GM19455 (cell line): ENCODE measurements around the gene MARCO.
"Not testable (repeated sequence)": the region's sequence is repeated elsewhere in the genome, so short reads cannot be mapped to it uniquely, and the experiment has no call there.

Experiments
- ATAC-seq: cut with Tn5 transposase; IDR thresholded peaks from one replicate; pipeline ENCODE4 v1.9.1; 2021; ENCODE audit not compliant: unreplicated experiment

Gene MARCO

GRCh38 chr2:119028327-119029174 lies 86.6 kb downstream of the MARCO start:
- ATAC-seq: no peak

- no peak for ATAC-seq
These were observed 87.3 kb downstream of the MARCO start for GRCh38 chr2:119029297-119029696.

DNA sequence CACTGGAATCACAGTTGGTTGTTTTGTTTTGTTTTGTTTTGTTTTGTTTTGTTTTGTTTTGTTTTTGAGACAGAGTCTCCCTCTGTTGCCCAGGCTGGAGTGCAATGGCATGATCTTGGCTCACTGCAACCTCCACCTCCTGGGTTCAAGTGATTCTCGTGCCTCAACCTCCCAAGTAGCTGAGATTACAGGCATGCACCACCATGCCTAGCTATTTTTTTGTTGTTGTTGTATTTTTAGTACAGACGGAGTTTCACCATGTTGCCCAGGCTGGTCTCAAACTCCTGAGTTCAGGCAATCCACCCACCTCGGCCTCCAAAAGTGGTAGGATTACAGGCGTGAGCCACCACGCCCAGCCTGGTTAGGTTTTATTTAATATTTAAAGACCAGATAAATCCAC lies 95.9 kb downstream of the MARCO start:
- ATAC-seq: not testable (repeated sequence)

GRCh38 chr2:119040730-119041129 lies 98.7 kb downstream of the MARCO start:
- ATAC-seq: no peak
